Prostate gland (tissue), 2 donors: ENCODE results near the gene VAV2.

Experiments
- CTCF ChIP-seq, 4 experiments: fragments of 200-600 bp in 2 of 4; fragments of 450-650 bp in 2 of 4; sonication (generic) in 2 of 4; IDR thresholded peaks; 1 replicate in 3 of 4; 2 replicates in 1 of 4; pipeline ENCODE4 v1.5.1; 2016 to 2019; ENCODE audit warnings: antibody characterized with exemption in 4 of 4, mild to moderate bottlenecking in 2 of 4, moderate library complexity in 2 of 4
- POLR2AphosphoS5 ChIP-seq: sonication (generic); formaldehyde crosslinking; IDR thresholded peaks from one replicate; pipeline ENCODE4 v1.6.1; 2017; ENCODE audit warnings: antibody characterized with exemption

GRCh38 chr9:134024828-134025605, 32.9 kb upstream of the VAV2 start, which contains the start of gene BRD3OS:
- TF ChIP-seq CTCF (IDR thresholded peaks at IDR 0.05) (no peak), POLR2AphosphoS5 (peak; percentile 72)
